A673 (cell line): Measurements from ENCODE around the gene ABCG8. TPM values are rescaled to one million over a fixed set of nuclear protein-coding genes. Genes with fewer than 3 reads are reported as not detected.

Experiments used
- BruUV-seq: library from RNA; stranded (reverse); fragments of 400-500 nt; replicated peaks from 2 replicates; lab custom pipeline; 2021; lab: Mats Ljungman, UMichigan
- CTCF ChIA-PET: fragments of 300-600 bp; sonication (Branson Sonifier 250); formaldehyde crosslinking; loops from one replicate; lab custom pipeline; 2022; ENCODE audit warnings: antibody characterized with exemption; lab: Charles Lee
- POLR2A ChIA-PET: fragments of 300-600 bp; sonication (Branson Sonifier 250); formaldehyde crosslinking; loops from one replicate; lab custom pipeline; 2022; ENCODE audit warnings: antibody characterized with exemption; ENCODE audit not compliant: low non-redundant PET; lab: Charles Lee
- DNase-seq: peaks from one replicate; pipeline ENCODE4 v3.0.0-alpha.2; 2015; ENCODE audit warnings: low spot score
- H3K27ac ChIP-seq: fragments of 200-600 bp; sonication (generic); 2 replicates; pipeline ENCODE4 v1.5.1; 2016; ENCODE audit warnings: mixed run types, low read depth, mild to moderate bottlenecking, mixed read lengths, antibody characterized with exemption, low read length; ENCODE audit not compliant: poor library complexity, severe bottlenecking
- H3K27me3 ChIP-seq: fragments of 200-600 bp; sonication (generic); replicated peaks from 2 replicates; pipeline ENCODE4 v1.6.1; 2017; ENCODE audit warnings: mixed run types, low read depth, mild to moderate bottlenecking, mixed read lengths, antibody characterized with exemption, low read length; ENCODE audit not compliant: insufficient read depth, poor library complexity
- H3K36me3 ChIP-seq: fragments of 200-600 bp; sonication (generic); 2 replicates; pipeline ENCODE4 v1.6.1; 2016; ENCODE audit warnings: mixed run types, mild to moderate bottlenecking, mixed read lengths, antibody characterized with exemption, low read length; ENCODE audit not compliant: insufficient read depth, poor library complexity, severe bottlenecking
- H3K4me1 ChIP-seq: fragments of 200-600 bp; sonication (generic); 2 replicates; pipeline ENCODE4 v1.6.1; 2017; ENCODE audit warnings: mixed run types, mild to moderate bottlenecking, mixed read lengths, antibody characterized with exemption, low read length; ENCODE audit not compliant: insufficient read depth, poor library complexity, severe bottlenecking
- H3K4me3 ChIP-seq: fragments of 200-600 bp; sonication (generic); 2 replicates; pipeline ENCODE4 v1.5.1; 2016; ENCODE audit warnings: low read depth, mixed run types, mild to moderate bottlenecking, mixed read lengths, low read length; ENCODE audit not compliant: poor library complexity, severe bottlenecking
- H3K9me3 ChIP-seq: fragments of 200-600 bp; sonication (generic); 2 replicates; pipeline ENCODE4 v1.6.1; 2016; ENCODE audit warnings: mixed run types, low read depth, mild to moderate bottlenecking, mixed read lengths, antibody characterized with exemption, low read length; ENCODE audit not compliant: poor library complexity, severe bottlenecking
- EZH2 ChIP-seq: fragments of 200-600 bp; sonication (generic); IDR thresholded peaks from 2 replicates; pipeline ENCODE4 v1.6.1; 2017; ENCODE audit warnings: borderline replicate concordance, low read depth, mild to moderate bottlenecking, mixed read lengths, antibody characterized with exemption, low read length; ENCODE audit not compliant: poor library complexity, severe bottlenecking
- intact Hi-C: fragments of 100-400 bp; cut with micrococcal nuclease; formaldehyde crosslinking; loops from one replicate; pipeline ENCODE4 v1.10.0; 2022; ENCODE audit not compliant: unreplicated experiment
- total RNA-seq: library from RNA; stranded (reverse); gene quantifications from 2 replicates; pipeline ENCODE4 v1.2.3, GENCODE V29; 2021
- TF ChIP-seq, protein P1 (sequence below): fragments of 300-800, 200-600 bp; sonication (generic); conservative IDR thresholded peaks from 2 replicates; pipeline ENCODE4 v1.5.1; 2017; ENCODE audit warnings: low read depth, mild to moderate bottlenecking, antibody characterized with exemption, low read length, moderate library complexity, mixed read lengths

ABCG8 gene
- total RNA-seq, 1 experiment from 2014 or later: not detected

DNA sequence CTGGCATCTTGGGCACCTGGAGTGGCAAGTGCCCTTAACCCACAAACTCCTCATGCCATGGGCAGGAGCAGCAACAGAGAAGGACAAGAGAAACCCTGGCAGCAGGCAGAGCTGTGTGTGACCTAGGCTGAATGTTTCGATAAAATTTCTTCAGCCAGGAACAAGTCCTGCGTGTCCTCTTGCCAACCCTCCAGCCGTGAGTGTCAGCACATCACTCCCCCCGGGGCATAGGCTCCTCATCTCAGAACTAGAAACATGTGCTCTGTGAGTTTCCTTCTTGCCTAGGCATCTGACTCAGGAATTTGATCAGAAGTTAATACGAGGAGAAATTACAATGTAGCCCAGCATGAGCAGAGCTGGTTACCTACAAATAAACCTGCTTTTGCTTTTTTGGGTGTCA, 2.2 kb downstream of the ABCG8 start:
- Histone ChIP-seq H3K4me3 (no peak overlapping the region), H3K36me3 (no peaks in the 10 kb centered on the region), H3K4me1 (no peaks in the 10 kb centered on the region), H3K27ac (no peak overlapping the region), H3K9me3 (no peaks in the 10 kb centered on the region), H3K27me3 (peaks cover under 1% of the 10 kb centered on the region)
- TF ChIP-seq, protein P1, sequence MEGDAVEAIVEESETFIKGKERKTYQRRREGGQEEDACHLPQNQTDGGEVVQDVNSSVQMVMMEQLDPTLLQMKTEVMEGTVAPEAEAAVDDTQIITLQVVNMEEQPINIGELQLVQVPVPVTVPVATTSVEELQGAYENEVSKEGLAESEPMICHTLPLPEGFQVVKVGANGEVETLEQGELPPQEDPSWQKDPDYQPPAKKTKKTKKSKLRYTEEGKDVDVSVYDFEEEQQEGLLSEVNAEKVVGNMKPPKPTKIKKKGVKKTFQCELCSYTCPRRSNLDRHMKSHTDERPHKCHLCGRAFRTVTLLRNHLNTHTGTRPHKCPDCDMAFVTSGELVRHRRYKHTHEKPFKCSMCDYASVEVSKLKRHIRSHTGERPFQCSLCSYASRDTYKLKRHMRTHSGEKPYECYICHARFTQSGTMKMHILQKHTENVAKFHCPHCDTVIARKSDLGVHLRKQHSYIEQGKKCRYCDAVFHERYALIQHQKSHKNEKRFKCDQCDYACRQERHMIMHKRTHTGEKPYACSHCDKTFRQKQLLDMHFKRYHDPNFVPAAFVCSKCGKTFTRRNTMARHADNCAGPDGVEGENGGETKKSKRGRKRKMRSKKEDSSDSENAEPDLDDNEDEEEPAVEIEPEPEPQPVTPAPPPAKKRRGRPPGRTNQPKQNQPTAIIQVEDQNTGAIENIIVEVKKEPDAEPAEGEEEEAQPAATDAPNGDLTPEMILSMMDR: no peak
- no peak for TF ChIP-seq EZH2
- ChIA-PET CTCF (no interaction called here), POLR2A (no interaction called here)
- intact Hi-C loops: no loop called here
- DNase-seq: no peak
- BruUV-seq: no TSS peak

GRCh38 chr2:43841949-43842865, 3.4 kb downstream of the ABCG8 start:
- Histone ChIP-seq H3K9me3 (no peaks in the 10 kb centered on the region), H3K27me3 (peaks cover 6% of the 10 kb centered on the region), H3K4me3 (no peak overlapping the region), H3K36me3 (no peaks in the 10 kb centered on the region), H3K27ac (no peak overlapping the region), H3K4me1 (no peaks in the 10 kb centered on the region)
- TF ChIP-seq, protein P1: no peak
- TF ChIP-seq EZH2: no peak
- POLR2A ChIA-PET: interaction anchor here (0.7 kb wide), 1 partner anchor 24 kb away, joined by 5 read pairs; no protein-coding TSS in a partner anchor
- no peak for DNase-seq
- intact Hi-C loops: no loop called here
- no TSS peak for BruUV-seq
- CTCF ChIA-PET: interaction anchor here (0.7 kb wide), 1 partner anchor 12 kb away, joined by 3 read pairs; no protein-coding TSS in a partner anchor

- H3K4me1 ChIP-seq: no peaks in the 10 kb centered on the region
- peaks cover 6% of the 10 kb centered on the region for H3K27me3 ChIP-seq
- intact Hi-C loops: no loop called here
- no peak for DNase-seq
- no peaks in the 10 kb centered on the region for H3K36me3 ChIP-seq
- no TSS peak for BruUV-seq
- POLR2A ChIA-PET: no interaction called here
- CTCF ChIA-PET: no interaction called here
- H3K27ac ChIP-seq: no peak overlapping the region
- no peaks in the 10 kb centered on the region for H3K9me3 ChIP-seq
- TF ChIP-seq EZH2: no peak
- TF ChIP-seq, protein P1: no peak
- no peak overlapping the region for H3K4me3 ChIP-seq
Measured at GRCh38 chr2:43842866-43843226, 4.1 kb downstream of the ABCG8 start.
